ENCODE results near the gene OR2AJ1. TPM values are rescaled to one million over a fixed set of nuclear protein-coding genes. Genes with fewer than 3 reads are reported as not detected.

OR2AJ1 gene
- total RNA-seq, 1 donor from 2014 or later: not detected

GRCh38 chr1:247948558-247948957, 23.9 kb downstream of the OR2AJ1 start, which contains the start of gene OR2L8:
Gene OR2L8 (plus strand): TSS chr1:247948858. CDS start chr1:247948858, 0 bp downstream.
- no peak for TF ChIP-seq CTCF (conservative IDR thresholded peaks at IDR 0.05; ENCODE audit: low read depth, low read length)
- DNase-seq (ENCODE audit: low read depth): no peak
- H3K4me3 ChIP-seq (ENCODE audit: low read depth, low read length): no peak within 1 kb of the TSS

DNA sequence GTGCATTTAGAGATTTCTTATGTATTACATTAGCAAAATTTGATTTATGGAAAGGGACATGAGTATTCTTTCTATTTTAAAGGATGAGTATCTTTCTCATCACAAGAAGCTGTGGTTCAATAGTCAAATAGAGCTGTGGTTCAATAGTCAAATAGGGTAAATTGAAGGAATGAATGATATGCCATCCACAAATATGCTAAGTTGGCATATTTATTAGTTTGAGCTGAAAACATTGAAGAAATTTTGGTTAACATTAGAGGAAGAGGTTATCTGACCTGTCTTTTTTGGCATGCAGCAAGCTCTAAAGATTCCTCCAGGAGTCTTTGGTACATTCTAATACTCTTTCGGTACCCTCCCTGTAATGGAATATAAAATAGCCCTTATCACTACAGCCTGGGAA, 28.7 kb downstream of the OR2AJ1 start:
- DNase-seq (ENCODE audit: low read depth): no peak
- H3K4me3 ChIP-seq (ENCODE audit: low read depth, low read length): no peak overlapping the region
- no peak for TF ChIP-seq CTCF (conservative IDR thresholded peaks at IDR 0.05; ENCODE audit: low read depth, low read length)

DNA sequence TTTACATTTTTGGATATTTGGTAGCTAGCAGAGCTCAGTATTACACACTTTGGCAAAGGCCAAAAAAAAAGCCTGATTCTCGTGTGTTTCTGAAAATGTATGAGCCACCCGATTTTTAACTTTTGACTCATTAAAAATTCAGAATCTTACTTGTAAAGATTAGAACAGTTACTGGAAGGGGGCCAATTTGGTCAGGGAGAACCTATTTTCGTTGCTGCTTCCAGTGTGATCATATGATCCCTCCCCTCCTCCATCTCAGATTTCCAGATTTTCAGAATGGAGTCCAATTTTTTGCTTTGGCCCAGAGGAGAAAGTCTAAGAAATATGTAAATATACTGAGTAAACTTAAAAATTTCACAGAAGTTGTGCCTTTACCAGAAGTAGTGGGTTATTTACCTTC, 37.1 kb downstream of the OR2AJ1 start:
- DNase-seq (ENCODE audit: low read depth): no peak
- no peak overlapping the region for H3K4me3 ChIP-seq (ENCODE audit: low read depth, low read length)
- TF ChIP-seq CTCF (conservative IDR thresholded peaks at IDR 0.05; ENCODE audit: low read depth, low read length): no peak

- TF ChIP-seq CTCF (conservative IDR thresholded peaks at IDR 0.05; ENCODE audit: low read depth, low read length): no peak
- no peak for DNase-seq (ENCODE audit: low read depth)
- no peak overlapping the region for H3K4me3 ChIP-seq (ENCODE audit: low read depth, low read length)
Measured at GRCh38 chr1:247962911-247963588, 38.4 kb downstream of the OR2AJ1 start.

DNA sequence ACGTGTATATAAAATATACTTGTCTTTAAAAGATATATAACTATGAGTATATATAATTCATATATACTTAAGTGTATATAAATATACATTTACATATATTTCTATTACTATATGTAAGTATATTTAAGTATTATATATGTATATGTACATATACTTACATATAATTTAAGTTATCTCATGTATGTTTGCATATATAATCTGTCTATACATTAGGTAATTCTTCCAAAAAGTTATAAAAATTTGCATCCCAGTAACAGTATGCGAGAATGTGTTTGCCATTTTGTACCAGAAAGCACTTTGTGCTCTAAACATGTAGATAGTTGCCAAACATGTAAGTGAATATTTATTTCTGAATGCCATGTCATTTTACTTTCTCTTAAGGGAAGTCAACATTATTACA, 40.2 kb downstream of the OR2AJ1 start, which contains the start of gene OR2AK2:
Gene OR2AK2, plus strand, starts transcription at position 301 of the 400 bp plus-strand sequence. CDS start 144 bp downstream, outside the sequence.
- no peak for DNase-seq (ENCODE audit: low read depth)

DNA sequence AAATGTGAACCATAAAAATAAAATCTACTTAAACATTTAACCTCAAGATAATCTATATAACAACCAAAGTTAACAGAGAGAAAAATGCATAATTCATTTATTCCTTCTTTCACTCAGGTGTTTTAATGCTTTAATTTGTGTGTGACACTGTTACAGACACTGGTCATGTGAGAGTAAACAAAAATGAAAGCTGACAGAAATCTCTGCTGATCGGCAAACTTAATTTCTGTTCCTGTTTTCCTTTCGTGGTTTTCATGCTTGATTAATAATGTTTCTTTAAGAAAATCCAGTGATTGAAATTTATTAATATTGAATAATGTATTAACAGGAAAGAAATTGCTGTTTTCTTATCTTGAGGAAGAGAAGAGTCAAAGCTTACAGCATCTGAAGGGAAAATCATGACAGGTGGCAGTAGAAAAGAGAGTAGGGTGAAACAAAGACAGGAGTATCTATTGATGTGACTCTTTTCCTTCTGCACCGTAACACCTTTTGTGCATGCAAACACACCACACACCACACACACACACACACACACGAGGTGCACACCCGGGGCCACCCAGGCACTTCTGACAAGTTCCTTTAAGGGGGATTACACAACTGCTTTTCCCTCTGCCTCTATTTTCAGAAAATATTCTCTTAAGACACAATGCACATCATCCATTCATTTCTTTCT, 42.0 kb downstream of the OR2AJ1 start:
- no peak for TF ChIP-seq CTCF (conservative IDR thresholded peaks at IDR 0.05; ENCODE audit: low read depth, low read length)
- no peak overlapping the region for H3K4me3 ChIP-seq (ENCODE audit: low read depth, low read length)
- no peak for DNase-seq (ENCODE audit: low read depth)

More for the DNA sequence above, 40.2 kb downstream of the OR2AJ1 start, which contains the start of gene OR2AK2:
- no peak for TF ChIP-seq CTCF (conservative IDR thresholded peaks at IDR 0.05; ENCODE audit: low read depth, low read length)
- no peak within 1 kb of the TSS for H3K4me3 ChIP-seq (ENCODE audit: low read depth, low read length)

Other genes with a start within 250 kb of the OR2AJ1 start
- not detected in 2 replicates for gene OR13G1, start 245.2 kb upstream of the OR2AJ1 start, total RNA-seq
- not detected in 2 replicates for gene OR6F1, start 208.2 kb upstream of the OR2AJ1 start, total RNA-seq
- gene OR14K1, start 186.3 kb upstream of the OR2AJ1 start, total RNA-seq: not detected in 2 replicates
- not detected in 2 replicates for gene OR14A2, start 176.7 kb upstream of the OR2AJ1 start, total RNA-seq
- not detected in 2 replicates for gene OR1C1, start 164.3 kb upstream of the OR2AJ1 start, total RNA-seq
- not detected in 2 replicates for gene OR14A16, start 100.8 kb upstream of the OR2AJ1 start, total RNA-seq
- gene OR11L1, start 83.0 kb upstream of the OR2AJ1 start, total RNA-seq: not detected in 2 replicates
- 2.0 and 6.0 TPM in 2 replicates for gene TRIM58, start 67.7 kb upstream of the OR2AJ1 start, total RNA-seq
- 2.2 TPM in 1 of 2 replicates, not detected in the other for gene OR2W3, start 29.3 kb upstream of the OR2AJ1 start, total RNA-seq
- gene OR2T8, start 4.6 kb upstream of the OR2AJ1 start, total RNA-seq: 0.14 TPM in 1 of 2 replicates, not detected in the other
- not detected in 2 replicates for gene OR2L8, start 24.0 kb downstream of the OR2AJ1 start, total RNA-seq
- gene OR2AK2, start 40.3 kb downstream of the OR2AJ1 start, total RNA-seq: not detected in 2 replicates
- not detected in 2 replicates for gene OR2L5, start 88.8 kb downstream of the OR2AJ1 start, total RNA-seq
- not detected in 2 replicates for gene OR2L2, start 105.2 kb downstream of the OR2AJ1 start, total RNA-seq
- gene OR2L3, start 121.9 kb downstream of the OR2AJ1 start, total RNA-seq: not detected in 2 replicates
- gene OR2L13, start 170.3 kb downstream of the OR2AJ1 start, total RNA-seq: not detected in 2 replicates
- gene OR2M5, start 220.3 kb downstream of the OR2AJ1 start, total RNA-seq: not detected in 2 replicates
- gene OR2M2, start 249.9 kb downstream of the OR2AJ1 start, total RNA-seq: not detected in 2 replicates

All from epithelial cell of proximal tubule (primary cell).